Breast epithelium (tissue), 3 donors: ENCODE measurements around the gene COPS2.

Source experiments
- CTCF ChIP-seq, 3 donors: fragments of 450-650 bp; IDR thresholded peaks; one replicate each; pipeline ENCODE4 v1.5.1; 2016 to 2017; ENCODE audit warnings: antibody characterized with exemption in 3 of 3, mild to moderate bottlenecking in 3 of 3, moderate library complexity in 3 of 3
- POLR2AphosphoS5 ChIP-seq, 3 donors: sonication (generic); formaldehyde crosslinking; IDR thresholded peaks; one replicate each; pipeline ENCODE4 v1.6.1; 2017; ENCODE audit warnings: antibody characterized with exemption in 3 of 3

- TF ChIP-seq CTCF (IDR thresholded peaks at IDR 0.05) = peak; percentile 17 to 49 (median 31)
- no peak for TF ChIP-seq POLR2AphosphoS5 (IDR thresholded peaks at IDR 0.05)
Observed at GRCh38 chr15:49145651-49146609, 9.5 kb downstream of the COPS2 start.
